GM19023 (cell line): ENCODE data around the gene SGK2.
"Not testable (repeated sequence)": the region's sequence is repeated elsewhere in the genome, so short reads cannot be mapped to it uniquely, and the experiment has no call there.

Experiments used
- ATAC-seq: cut with Tn5 transposase; IDR thresholded peaks from one replicate; pipeline ENCODE4 v1.9.1; 2021; ENCODE audit warnings: mild to moderate bottlenecking, moderate library complexity; ENCODE audit not compliant: unreplicated experiment

The SGK2 gene

GRCh38 chr20:43590392-43591303 lies 31.8 kb downstream of the SGK2 start, which contains the start of gene IFT52:
IFT52 (plus strand) TSS chr20:43590937; CDS start chr20:43594699, 3,762 bp downstream.
- ATAC-seq = peak; percentile 99

DNA sequence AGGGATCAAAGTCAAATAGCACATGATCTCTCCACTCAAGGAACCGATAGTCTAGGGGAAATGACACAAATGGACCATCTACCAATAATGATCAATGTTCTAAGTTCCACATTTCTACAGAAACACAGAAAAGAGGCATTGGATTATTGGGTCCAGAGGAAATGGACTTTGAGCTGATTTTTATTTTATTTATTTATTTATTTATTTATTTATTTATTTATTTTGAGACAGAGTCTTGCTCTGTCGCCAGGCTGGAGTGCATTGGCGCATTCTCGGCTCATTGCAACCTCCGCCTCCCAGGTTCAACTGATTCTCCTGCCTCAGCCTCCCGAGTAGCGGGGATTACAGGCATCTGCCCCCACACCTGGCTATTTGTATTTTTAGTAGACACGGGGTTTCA lies 43.1 kb downstream of the SGK2 start:
- ATAC-seq = not testable (repeated sequence)

DNA sequence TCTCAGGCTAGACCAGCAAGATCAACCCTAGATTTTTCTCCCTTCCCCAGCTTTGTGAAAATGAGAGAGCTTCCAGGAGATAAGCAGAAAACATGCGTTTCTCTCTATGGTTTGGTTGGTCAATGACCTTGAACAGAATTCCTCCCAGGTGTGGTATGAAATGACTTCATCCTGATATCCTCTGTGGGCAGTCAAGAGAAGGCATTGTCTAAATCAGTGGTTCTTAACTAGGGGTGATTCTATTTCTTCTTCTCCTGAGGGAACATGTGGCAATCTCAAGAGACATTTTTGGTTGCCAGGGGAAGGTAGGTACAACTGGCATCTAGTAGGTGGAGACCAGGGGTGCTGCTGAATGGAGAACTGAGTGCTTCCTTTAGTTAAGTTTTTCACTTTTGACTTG lies 44.3 kb downstream of the SGK2 start:
- ATAC-seq = no peak

DNA sequence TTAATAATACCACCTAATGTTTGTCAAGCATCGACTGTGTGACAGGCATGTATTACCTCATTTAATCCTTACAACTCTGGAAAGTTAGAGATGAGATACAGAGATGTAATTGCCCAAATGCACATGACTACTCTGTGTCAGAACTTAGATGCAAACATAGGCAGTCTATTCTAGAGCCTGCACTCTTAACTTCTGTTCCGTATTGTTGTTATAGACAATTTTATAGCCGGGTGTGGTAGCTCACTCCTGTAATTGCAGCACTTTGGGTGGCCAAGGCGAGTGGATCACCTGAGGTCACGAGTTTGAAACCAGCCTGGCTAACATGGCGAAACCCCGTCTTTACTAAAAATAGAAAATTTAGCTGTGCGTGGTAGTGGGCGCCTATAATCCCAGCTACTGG lies 46.9 kb downstream of the SGK2 start:
- ATAC-seq = no peak

- not testable (repeated sequence) for ATAC-seq
These were observed 48.5 kb downstream of the SGK2 start for GRCh38 chr20:43607278-43607677.

DNA sequence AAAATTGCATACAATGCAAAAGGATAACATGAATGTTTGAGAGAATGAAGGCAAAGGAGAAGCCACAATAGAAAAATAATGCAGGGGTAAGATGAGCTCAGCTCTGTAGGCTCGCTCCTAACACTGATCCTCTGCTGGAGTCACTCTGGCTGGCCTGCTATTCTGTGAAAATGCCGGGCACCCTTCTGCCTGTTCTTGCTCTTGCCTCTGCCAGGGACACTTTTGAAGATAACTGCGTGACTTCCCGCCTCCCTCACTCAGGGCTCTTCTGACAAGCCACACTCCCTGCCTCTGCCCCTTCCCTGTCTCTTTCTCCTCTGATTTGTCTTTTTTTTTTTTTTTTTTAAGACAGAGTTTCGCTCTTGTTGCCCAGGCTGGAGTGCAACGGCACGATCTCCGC lies 72.8 kb downstream of the SGK2 start:
- no peak for ATAC-seq
